ENCODE results near the gene SMAD9.

Gene SMAD9

DNA sequence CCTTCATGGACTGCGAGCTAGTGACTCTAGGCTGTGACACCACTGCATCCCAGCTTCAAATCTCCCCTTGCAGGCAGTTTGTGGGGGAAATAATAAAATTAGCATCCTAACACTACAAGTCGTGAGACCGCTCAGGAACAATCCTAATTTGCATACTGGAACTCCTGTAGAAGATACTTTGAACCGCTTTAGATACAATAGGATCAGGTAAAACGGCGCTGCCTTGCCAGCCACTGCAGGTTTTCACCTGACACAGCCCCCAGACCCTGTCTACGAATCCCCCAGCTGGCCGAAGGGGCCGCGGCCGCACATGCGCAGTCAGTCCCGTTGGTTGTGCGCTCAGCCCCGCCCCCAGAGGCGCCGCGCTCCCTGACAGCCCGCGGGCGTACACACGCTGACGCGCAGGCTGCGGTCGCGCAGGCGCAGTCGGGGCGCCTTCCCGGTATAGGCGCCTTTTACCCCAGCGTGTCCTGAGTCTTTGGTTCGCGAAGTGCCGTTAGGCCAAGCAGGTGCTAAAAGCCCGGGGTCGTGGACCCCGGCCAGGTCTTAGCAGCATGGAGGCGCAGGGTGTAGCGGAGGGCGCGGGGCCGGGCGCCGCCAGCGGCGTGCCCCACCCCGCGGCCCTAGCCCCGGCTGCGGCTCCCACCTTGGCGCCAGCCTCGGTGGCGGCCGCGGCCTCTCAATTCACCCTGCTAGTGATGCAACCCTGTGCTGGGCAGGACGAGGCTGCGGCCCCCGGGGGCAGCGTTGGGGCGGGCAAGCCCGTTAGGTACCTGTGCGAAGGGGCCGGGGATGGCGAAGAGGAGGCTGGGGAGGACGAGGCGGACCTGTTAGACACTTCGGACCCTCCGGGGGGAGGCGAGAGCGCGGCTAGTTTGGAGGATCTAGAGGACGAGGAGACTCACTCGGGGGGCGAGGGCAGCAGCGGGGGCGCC is 101.0 kb downstream of the SMAD9 start, which contains the start of gene RFXAP:
TSS of gene RFXAP (plus strand) at position 419 of the 935 bp plus-strand sequence. CDS start at position 555, 136 bp downstream.
- H3K4me2 ChIP-seq (ENCODE audit: low read length), result peak within 1 kb of the TSS; percentile 97
- H3K4me1 ChIP-seq (ENCODE audit: control insufficient read depth, low read length), result peaks cover 38% of the 10 kb centered on the region
- no peaks in the 10 kb centered on the region for H3K27me3 ChIP-seq (ENCODE audit: control insufficient read depth, low read length)
- H3K36me3 ChIP-seq (ENCODE audit: control insufficient read depth, low read length), result peaks cover 25% of the 10 kb centered on the region
- peaks cover 13% of the 10 kb centered on the region; the same call in 1 of the 2 replicates for H4K20me1 ChIP-seq (ENCODE audit: control insufficient read depth, insufficient read depth, low read depth, low read length)
- peaks cover 50% of the 10 kb centered on the region for H3K79me2 ChIP-seq (ENCODE audit: control insufficient read depth, low read length)
- no peaks in the 10 kb centered on the region for H3K9me3 ChIP-seq (ENCODE audit: control insufficient read depth, insufficient read depth, low read length)
- peak within 1 kb of the TSS; percentile 89 for H3K4me3 ChIP-seq (ENCODE audit: low read length)
- H3F3A ChIP-seq (ENCODE audit: control insufficient read depth, insufficient read depth), result 0 out of 2 replicates have a peak, but pooled peaks cover 2% of the 10 kb centered on the region
- no peaks in the 10 kb centered on the region for H3K9me2 ChIP-seq (replicated peaks; ENCODE audit: control insufficient read depth, low read length)
- peak within 1 kb of the TSS; percentile 57 for H3K27ac ChIP-seq (ENCODE audit: low read depth, low read length)
- no peak for TF ChIP-seq EZH2phosphoT487 (IDR thresholded peaks at IDR 0.05; ENCODE audit: borderline replicate concordance, low read length)
- TF ChIP-seq, protein P1, sequence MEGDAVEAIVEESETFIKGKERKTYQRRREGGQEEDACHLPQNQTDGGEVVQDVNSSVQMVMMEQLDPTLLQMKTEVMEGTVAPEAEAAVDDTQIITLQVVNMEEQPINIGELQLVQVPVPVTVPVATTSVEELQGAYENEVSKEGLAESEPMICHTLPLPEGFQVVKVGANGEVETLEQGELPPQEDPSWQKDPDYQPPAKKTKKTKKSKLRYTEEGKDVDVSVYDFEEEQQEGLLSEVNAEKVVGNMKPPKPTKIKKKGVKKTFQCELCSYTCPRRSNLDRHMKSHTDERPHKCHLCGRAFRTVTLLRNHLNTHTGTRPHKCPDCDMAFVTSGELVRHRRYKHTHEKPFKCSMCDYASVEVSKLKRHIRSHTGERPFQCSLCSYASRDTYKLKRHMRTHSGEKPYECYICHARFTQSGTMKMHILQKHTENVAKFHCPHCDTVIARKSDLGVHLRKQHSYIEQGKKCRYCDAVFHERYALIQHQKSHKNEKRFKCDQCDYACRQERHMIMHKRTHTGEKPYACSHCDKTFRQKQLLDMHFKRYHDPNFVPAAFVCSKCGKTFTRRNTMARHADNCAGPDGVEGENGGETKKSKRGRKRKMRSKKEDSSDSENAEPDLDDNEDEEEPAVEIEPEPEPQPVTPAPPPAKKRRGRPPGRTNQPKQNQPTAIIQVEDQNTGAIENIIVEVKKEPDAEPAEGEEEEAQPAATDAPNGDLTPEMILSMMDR (IDR thresholded peaks at IDR 0.05; ENCODE audit: low read depth, low read length, poor library complexity, severe bottlenecking), result no peak

DNA sequence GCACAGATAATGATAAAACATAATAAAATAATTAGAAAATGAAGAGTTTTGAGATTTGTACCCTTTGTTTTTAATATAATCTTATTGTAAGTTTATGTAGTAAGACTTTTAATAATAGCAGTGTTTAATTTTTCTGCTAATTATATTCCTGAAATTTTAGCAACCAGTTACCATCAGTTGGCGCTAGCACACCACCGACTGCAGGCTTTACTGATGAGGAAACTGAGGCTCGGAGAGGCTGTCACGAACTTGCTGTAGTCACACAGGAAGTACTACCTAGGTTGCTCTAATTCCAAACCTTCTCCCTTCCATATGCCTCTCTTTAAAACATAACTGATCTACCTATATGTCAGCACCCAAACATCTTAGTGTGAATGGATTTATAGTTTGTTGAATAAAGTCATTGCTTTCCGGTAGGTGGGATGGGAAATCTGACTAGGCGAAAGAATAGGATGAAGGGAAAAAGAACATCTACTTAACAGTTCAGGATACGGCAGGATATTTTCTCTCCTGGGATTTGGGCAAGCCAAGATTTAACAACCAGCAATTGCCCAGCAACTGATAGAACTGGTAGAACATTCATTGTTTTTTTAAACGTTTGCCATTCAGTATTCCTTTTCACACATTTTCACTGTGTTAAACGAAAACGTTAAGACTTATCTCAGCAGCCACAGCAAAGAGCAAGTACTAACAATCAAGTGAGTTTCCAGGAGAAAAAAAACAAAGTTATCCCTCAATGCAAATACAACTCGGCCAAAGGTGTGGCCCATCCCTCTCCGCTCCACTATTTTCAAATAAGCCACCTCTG is 101.8 kb downstream of the SMAD9 start:
- Histone ChIP-seq H4K20me1 (ENCODE audit: control insufficient read depth, insufficient read depth, low read depth, low read length) (peaks cover 10% of the 10 kb centered on the region; the same call in 1 of the 2 replicates), H3F3A (ENCODE audit: control insufficient read depth, insufficient read depth) (0 out of 2 replicates have a peak, but pooled peaks cover 2% of the 10 kb centered on the region), H3K36me3 (ENCODE audit: control insufficient read depth, low read length) (peaks cover 20% of the 10 kb centered on the region), H3K9me2 (replicated peaks; ENCODE audit: control insufficient read depth, low read length) (no peaks in the 10 kb centered on the region), H3K4me2 (ENCODE audit: low read length) (peak overlapping the region; percentile 97), H3K9me3 (ENCODE audit: control insufficient read depth, insufficient read depth, low read length) (no peaks in the 10 kb centered on the region), H3K4me1 (ENCODE audit: control insufficient read depth, low read length) (peaks cover 34% of the 10 kb centered on the region), H3K4me3 (ENCODE audit: low read length) (peak overlapping the region; percentile 89), H3K79me2 (ENCODE audit: control insufficient read depth, low read length) (peaks cover 41% of the 10 kb centered on the region), H3K27ac (ENCODE audit: low read depth, low read length) (no peak overlapping the region), H3K27me3 (ENCODE audit: control insufficient read depth, low read length) (no peaks in the 10 kb centered on the region; the same call in 1 of the 2 replicates)
- TF ChIP-seq EZH2phosphoT487 (IDR thresholded peaks at IDR 0.05; ENCODE audit: borderline replicate concordance, low read length), result no peak
- TF ChIP-seq, protein P1 (IDR thresholded peaks at IDR 0.05; ENCODE audit: low read depth, low read length, poor library complexity, severe bottlenecking), result peak; percentile 43

DNA sequence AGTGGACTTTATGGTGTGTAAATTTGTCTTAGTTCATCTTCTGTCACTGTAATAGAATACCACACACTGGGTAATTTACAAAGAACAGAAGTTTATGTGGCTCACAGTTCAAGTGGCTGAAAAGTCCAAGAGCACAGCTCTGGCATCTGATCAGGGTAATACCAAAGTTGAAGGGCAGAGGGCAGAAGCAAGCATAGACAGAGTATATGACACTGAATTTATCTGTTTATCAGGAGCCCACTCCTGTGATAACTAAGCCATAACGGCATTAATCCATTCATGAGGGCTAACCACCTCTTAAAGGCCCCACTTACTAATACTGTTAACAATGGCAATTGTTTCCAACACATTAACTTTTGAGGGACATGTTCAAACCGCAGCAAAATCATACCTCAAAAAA is 105.0 kb downstream of the SMAD9 start:
- no peak overlapping the region for H3K4me2 ChIP-seq (ENCODE audit: low read length)
- H3K4me1 ChIP-seq (ENCODE audit: control insufficient read depth, low read length), result peaks cover 8% of the 10 kb centered on the region
- H3K36me3 ChIP-seq (ENCODE audit: control insufficient read depth, low read length), result peaks cover 3% of the 10 kb centered on the region
- H3K27ac ChIP-seq (ENCODE audit: low read depth, low read length), result no peak overlapping the region
- no peaks in the 10 kb centered on the region for H3K9me3 ChIP-seq (ENCODE audit: control insufficient read depth, insufficient read depth, low read length)
- peaks cover 9% of the 10 kb centered on the region for H3K79me2 ChIP-seq (ENCODE audit: control insufficient read depth, low read length)
- no peak for TF ChIP-seq EZH2phosphoT487 (IDR thresholded peaks at IDR 0.05; ENCODE audit: borderline replicate concordance, low read length)
- TF ChIP-seq, protein P1 (IDR thresholded peaks at IDR 0.05; ENCODE audit: low read depth, low read length, poor library complexity, severe bottlenecking), result peak; percentile 45
- H3K27me3 ChIP-seq (ENCODE audit: control insufficient read depth, low read length), result peaks cover 5% of the 10 kb centered on the region
- H4K20me1 ChIP-seq (ENCODE audit: control insufficient read depth, insufficient read depth, low read depth, low read length), result peaks cover 2% of the 10 kb centered on the region; the same call in 1 of the 2 replicates
- H3K4me3 ChIP-seq (ENCODE audit: low read length), result no peak overlapping the region
- H3F3A ChIP-seq (ENCODE audit: control insufficient read depth, insufficient read depth), result no peaks in the 10 kb centered on the region
- H3K9me2 ChIP-seq (replicated peaks; ENCODE audit: control insufficient read depth, low read length), result no peaks in the 10 kb centered on the region

Measured in DOHH2 (cell line).